Stimulated activated CD4-positive, alpha-beta T cell treated with anti-CD3 and anti-CD28 coated beads, Interleukin-2, amount 100 ng/mL, for 4 hours (primary cell): Measurements from ENCODE around the gene SULT2A1.
"Not testable (repeated sequence)": the region's sequence is repeated elsewhere in the genome, so short reads cannot be mapped to it uniquely, and the experiment has no call there.

ENCODE experiments used
- DNase-seq: peaks from one replicate; pipeline ENCODE4 v3.0.0-alpha.2; 2020; ENCODE audit warnings: low read depth

Gene SULT2A1

GRCh38 chr19:47860602-47861297 is 25.4 kb downstream of the SULT2A1 start:
- no peak for DNase-seq

GRCh38 chr19:47859838-47860237 is 26.3 kb downstream of the SULT2A1 start:
- DNase-seq = not testable (repeated sequence)

DNA sequence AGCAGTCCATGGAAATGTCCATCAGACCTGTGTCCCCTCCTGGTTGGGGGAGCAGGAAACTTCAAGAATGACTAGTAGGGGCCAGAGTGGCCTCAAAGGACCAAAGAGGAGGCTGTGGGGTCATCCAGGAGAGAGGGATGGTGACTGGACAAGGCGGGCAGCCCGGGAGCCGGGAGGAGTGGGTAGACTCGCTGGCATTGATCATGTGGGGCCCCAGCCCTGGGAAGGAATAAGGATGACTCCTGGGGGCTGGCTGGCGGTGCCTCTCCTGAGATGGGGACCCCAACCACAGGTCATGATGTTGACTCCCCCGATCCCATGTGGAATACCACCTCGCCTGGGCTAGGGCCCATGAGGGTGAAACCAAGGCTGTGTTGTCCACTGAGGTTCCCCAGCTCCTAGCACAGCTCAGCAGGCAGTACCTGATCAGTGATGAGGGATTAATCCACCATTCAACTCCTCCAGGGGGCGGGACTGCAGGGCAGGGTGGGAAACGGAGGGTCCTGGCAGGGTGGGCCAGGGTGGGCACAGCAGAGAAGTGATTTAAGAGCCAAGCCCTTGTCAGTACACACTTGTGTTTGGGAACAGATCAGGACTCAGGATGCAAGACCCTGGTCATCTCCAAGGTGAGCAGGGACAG is 27.3 kb downstream of the SULT2A1 start, which contains the start of gene TPRX2:
TSS of gene TPRX2 (plus strand) at position 590 of the 640 bp plus-strand sequence. CDS start at position 602, 12 bp downstream.
- DNase-seq = not testable (repeated sequence)

- not testable (repeated sequence) for DNase-seq
Measured at GRCh38 chr19:47858231-47858630, 27.9 kb downstream of the SULT2A1 start.

DNA sequence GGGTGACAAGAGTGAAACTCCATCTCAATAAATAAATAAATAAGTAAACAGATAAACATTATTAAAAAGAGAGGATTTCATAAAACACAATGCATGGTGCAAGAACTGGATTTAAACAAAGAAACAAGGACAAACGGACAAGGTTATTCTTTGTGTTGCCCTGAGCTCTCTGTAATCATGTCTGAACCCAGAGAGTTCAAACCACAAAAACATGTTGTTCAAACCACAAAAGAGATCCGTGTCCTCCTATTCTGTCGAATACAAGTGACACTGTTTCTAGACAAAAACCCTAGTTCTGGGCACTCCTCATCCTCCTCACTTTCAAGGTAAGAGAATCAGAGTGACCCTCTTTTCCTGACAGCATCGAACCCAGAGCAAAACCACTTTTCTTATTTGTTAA is 31.7 kb downstream of the SULT2A1 start:
- no peak for DNase-seq

- DNase-seq = no peak
Measured at GRCh38 chr19:47853003-47853402, 33.1 kb downstream of the SULT2A1 start.

DNA sequence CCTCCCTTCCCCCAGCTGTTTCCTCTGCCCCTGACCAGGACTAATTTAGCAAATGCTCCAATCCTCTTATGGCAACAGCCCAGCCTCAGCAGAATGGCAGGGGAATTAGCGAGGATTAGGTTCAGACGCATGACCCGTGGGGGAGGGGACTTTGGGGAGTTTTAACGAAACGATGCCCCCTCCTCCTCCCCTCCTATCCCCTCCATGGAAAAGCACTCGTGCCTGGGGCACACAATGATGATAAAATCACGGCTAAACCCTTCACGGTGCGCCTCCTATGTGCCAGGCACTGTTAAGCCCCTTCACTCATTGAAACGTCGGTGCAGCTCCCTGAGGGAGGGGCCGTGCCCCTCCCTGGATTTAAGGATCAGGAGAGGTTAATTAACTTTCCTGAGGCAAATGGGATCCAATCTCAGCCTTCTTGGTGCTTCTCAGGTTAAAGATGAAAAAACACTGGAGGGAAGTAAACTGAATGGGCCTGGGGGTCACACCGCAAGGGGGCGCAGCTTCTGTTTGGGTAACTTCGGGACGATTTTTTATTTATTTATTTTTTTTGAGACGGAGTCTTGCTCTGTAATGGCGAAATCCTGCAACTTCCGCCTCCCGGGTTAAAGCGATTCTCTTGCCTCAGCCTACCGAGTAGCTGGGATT is 37.2 kb downstream of the SULT2A1 start:
- DNase-seq = no peak

- no peak for DNase-seq
Measured at GRCh38 chr19:47848425-47848822, 37.7 kb downstream of the SULT2A1 start.

- no peak for DNase-seq
Measured at GRCh38 chr19:47842941-47843340, 43.2 kb downstream of the SULT2A1 start.

DNA sequence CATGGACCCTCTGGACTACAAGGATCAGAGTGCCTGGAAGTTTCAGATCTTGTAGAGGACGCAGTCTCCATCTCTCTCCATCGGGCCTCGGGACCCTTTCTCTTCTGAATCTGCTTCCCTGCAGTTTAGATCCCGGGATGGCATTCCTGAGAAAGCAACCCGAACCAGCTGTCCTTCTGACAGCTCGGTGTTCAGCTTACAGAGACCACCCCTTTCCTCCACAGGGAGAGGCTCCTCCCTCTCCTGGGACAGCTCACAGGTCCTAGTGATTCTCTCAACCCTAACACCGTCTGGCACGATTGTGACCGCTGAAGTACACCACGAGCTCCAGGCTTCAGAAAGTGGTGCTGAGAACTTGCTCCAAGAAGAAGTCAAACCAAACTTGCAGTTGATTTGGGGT is 46.2 kb downstream of the SULT2A1 start:
- DNase-seq = no peak

- no peak for DNase-seq
Measured at GRCh38 chr19:47839411-47839810, 46.7 kb downstream of the SULT2A1 start.

DNA sequence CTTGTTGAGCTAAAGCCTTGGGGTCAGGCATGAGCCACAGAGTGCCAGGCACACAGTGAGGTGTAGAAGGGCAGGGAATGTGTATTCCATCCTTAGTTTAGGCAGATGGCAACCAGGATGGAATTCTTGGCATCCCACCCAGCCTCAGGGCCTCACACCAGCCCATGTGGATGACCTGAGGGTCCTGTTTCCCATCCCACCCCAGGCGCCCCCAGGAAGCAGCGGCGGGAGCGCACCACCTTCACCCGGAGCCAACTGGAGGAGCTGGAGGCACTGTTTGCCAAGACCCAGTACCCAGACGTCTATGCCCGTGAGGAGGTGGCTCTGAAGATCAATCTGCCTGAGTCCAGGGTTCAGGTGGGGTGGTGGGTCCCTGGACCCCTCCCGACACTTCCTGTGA is 50.1 kb downstream of the SULT2A1 start:
- no peak for DNase-seq

DNA sequence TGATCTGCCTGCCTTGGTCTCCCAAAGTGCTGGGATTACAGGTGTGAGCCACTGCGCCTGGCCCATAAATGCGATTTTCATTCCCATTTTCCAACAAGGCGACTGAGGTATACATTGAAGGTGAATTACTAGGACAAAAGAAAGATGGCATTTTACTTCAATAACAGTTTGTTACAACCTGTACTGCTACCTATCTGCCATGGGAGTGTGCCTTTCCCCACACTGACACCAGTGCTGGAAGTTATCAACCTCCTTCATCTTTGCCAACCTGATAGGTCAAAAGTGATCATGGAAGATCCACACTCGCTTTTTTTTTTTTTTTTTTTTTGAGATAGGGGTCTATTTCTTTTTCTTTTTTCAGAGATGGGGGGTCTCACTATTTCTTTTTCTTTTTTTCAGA is 53.4 kb downstream of the SULT2A1 start:
- DNase-seq = no peak

GRCh38 chr19:47826800-47827199 is 59.3 kb downstream of the SULT2A1 start:
- no peak for DNase-seq

DNA sequence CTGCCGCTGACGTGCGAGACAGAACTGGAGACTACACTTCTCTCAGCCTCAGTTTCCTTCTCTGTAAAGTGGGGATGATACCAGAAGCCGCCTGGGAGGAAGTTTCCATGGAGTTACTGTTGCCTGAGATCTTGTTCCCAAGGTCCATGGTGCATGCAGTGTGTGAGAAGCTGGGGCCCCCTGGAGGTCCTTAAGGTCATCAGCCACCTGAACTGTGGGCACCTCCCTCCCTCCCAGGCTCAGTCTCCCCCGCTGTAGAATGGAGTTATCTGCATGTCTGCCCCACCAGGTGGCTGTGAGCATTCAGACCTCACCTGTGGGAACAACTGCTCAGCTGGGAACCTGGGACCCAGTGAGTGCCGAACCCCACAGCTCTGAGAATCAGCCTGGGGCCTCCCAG is 61.7 kb downstream of the SULT2A1 start:
- DNase-seq = no peak

DNA sequence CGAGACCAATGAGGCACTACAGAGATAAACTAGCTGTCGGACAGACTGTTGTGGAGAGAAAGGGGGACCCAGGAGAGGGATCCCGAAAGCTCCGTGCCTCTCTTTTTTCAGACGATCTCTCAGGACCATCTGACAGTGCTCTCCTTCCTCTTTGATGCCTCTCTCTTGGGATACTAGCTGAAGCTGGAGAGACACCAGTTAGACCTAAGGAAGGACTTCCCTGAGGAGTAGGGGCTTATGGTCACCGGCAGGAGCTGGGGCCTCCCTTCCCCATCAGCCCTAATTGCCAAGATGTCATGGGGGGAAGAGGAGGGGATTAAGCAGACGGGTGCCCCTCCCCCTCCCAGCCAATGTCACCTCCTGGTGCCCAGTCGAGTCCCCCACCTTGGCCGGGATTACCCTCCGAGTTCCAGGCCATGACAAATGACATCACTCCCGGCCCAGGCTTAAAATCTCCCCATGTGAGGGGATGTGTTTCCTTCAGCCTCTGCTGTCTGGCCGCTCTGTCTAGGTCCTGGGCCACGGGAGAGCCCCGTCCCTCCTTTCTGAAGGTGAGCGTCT is 64.6 kb downstream of the SULT2A1 start, which contains the start of gene CRX:
TSS of gene CRX (plus strand) at position 478 of the 561 bp plus-strand sequence. CDS start 12,507 bp downstream, outside the sequence.
- DNase-seq = no peak
